ENCODE data around the gene CEP70.

- no peak for TF ChIP-seq CTCF (IDR thresholded peaks at IDR 0.05)
- TF ChIP-seq EP300 (IDR thresholded peaks at IDR 0.05), result no peak
Observed at GRCh38 chr3:138463724-138464490, 130.2 kb downstream of the CEP70 start.
